Bone marrow (tissue), 2 donors: Measurements from ENCODE around the gene ACTL8.
"Not testable (repeated sequence)": the region's sequence is repeated elsewhere in the genome, so short reads cannot be mapped to it uniquely, and the experiment has no call there.

Experiments used
- DNase-seq, 2 donors: peaks; one replicate each; lab custom pipeline; 2025; lab: John Stamatoyannopoulos, UW

Gene ACTL8

GRCh38 chr1:17735348-17735747 lies 19.8 kb upstream of the ACTL8 start:
- no peak for DNase-seq

- DNase-seq, result no peak
Observed at GRCh38 chr1:17735793-17736192, 19.3 kb upstream of the ACTL8 start.

- DNase-seq, result no peak
Observed at GRCh38 chr1:17736625-17737024, 18.5 kb upstream of the ACTL8 start.

GRCh38 chr1:17739050-17739449 lies 16.1 kb upstream of the ACTL8 start:
- no peak for DNase-seq

- DNase-seq, result no peak
Observed at GRCh38 chr1:17741052-17741451, 14.1 kb upstream of the ACTL8 start.

- DNase-seq, result no peak
Observed at GRCh38 chr1:17742583-17742982, 12.6 kb upstream of the ACTL8 start.

GRCh38 chr1:17743008-17743647 lies 12.0 kb upstream of the ACTL8 start:
- no peak for DNase-seq

GRCh38 chr1:17743925-17744324 lies 11.2 kb upstream of the ACTL8 start:
- no peak for DNase-seq

GRCh38 chr1:17744666-17745478 lies 10.3 kb upstream of the ACTL8 start:
- no peak for DNase-seq

GRCh38 chr1:17745479-17745955 lies 9.6 kb upstream of the ACTL8 start:
- no peak for DNase-seq

- DNase-seq, result not testable (repeated sequence)
Observed at GRCh38 chr1:17746281-17746680, 8.9 kb upstream of the ACTL8 start.

GRCh38 chr1:17746920-17747319 lies 8.2 kb upstream of the ACTL8 start:
- DNase-seq, result no peak

GRCh38 chr1:17750333-17750732 lies 4.8 kb upstream of the ACTL8 start:
- no peak for DNase-seq

- no peak for DNase-seq
Observed at GRCh38 chr1:17752356-17752755, 2.8 kb upstream of the ACTL8 start.

- no peak for DNase-seq
Observed at GRCh38 chr1:17757426-17757825, 2.3 kb downstream of the ACTL8 start.

GRCh38 chr1:17759114-17759513 lies 4.0 kb downstream of the ACTL8 start:
- DNase-seq, result no peak

GRCh38 chr1:17762313-17762712 lies 7.2 kb downstream of the ACTL8 start:
- no peak for DNase-seq

- no peak for DNase-seq
Observed at GRCh38 chr1:17763417-17763816, 8.3 kb downstream of the ACTL8 start.

- DNase-seq, result no peak
Observed at GRCh38 chr1:17763995-17764394, 8.9 kb downstream of the ACTL8 start.

- DNase-seq, result no peak
Observed at GRCh38 chr1:17764591-17764990, 9.5 kb downstream of the ACTL8 start.

- DNase-seq, result no peak
Observed at GRCh38 chr1:17765444-17766411, 10.6 kb downstream of the ACTL8 start.

- no peak for DNase-seq
Observed at GRCh38 chr1:17768651-17769241, 13.6 kb downstream of the ACTL8 start.
